HG02571 (cell line): ENCODE measurements around the gene STK31.
"Not testable (repeated sequence)": the region's sequence is repeated elsewhere in the genome, so short reads cannot be mapped to it uniquely, and the experiment has no call there.

Experiments
- ATAC-seq: cut with Tn5 transposase; IDR thresholded peaks from one replicate; pipeline ENCODE4 v1.9.1; 2021; ENCODE audit warnings: mild to moderate bottlenecking, moderate library complexity; ENCODE audit not compliant: unreplicated experiment

STK31 gene, protein sequence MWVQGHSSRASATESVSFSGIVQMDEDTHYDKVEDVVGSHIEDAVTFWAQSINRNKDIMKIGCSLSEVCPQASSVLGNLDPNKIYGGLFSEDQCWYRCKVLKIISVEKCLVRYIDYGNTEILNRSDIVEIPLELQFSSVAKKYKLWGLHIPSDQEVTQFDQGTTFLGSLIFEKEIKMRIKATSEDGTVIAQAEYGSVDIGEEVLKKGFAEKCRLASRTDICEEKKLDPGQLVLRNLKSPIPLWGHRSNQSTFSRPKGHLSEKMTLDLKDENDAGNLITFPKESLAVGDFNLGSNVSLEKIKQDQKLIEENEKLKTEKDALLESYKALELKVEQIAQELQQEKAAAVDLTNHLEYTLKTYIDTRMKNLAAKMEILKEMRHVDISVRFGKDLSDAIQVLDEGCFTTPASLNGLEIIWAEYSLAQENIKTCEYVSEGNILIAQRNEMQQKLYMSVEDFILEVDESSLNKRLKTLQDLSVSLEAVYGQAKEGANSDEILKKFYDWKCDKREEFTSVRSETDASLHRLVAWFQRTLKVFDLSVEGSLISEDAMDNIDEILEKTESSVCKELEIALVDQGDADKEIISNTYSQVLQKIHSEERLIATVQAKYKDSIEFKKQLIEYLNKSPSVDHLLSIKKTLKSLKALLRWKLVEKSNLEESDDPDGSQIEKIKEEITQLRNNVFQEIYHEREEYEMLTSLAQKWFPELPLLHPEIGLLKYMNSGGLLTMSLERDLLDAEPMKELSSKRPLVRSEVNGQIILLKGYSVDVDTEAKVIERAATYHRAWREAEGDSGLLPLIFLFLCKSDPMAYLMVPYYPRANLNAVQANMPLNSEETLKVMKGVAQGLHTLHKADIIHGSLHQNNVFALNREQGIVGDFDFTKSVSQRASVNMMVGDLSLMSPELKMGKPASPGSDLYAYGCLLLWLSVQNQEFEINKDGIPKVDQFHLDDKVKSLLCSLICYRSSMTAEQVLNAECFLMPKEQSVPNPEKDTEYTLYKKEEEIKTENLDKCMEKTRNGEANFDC

GRCh38 chr7:23710000-23710399, at the start of gene STK31:
TSS of gene STK31 (plus strand) at chr7:23710219. CDS start at chr7:23710286, 67 bp downstream.
- ATAC-seq, result no peak

DNA sequence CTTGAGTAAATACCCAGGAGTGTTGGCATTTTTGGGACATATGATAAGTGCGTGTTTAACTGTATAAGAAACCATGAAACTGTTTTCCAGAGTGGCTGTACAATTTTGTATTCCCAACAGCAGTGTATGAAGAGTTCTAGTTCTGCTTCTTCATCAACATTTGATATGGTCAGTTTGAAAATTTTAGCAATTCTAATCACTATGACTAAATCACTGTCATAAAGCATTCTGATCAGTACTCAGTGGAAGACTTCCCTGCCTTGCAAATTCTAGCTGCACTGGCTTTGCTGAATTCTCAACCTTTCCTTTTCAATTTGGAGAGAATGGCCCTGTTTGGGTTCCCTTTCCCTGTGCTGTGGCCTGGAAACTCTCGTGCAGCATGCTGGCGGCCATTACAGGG, 48.6 kb upstream of the STK31 start:
- no peak for ATAC-seq

GRCh38 chr7:23662124-23662983, 47.7 kb upstream of the STK31 start:
- no peak for ATAC-seq

DNA sequence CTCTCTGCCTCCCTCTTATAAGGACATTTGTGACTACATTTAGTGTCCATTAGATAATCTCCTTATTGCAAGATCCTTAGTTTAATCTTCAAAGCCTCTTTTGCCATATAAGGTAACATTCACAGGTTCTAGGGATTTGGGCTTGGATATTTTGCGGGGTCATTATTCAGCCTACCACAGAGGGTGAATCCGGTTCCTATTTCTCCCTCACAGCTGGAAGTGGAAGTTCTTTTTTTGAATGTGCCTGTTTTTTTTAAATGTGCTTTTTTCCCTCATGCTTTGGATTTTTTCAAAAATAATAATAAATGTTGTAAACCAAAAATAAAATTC, 47.1 kb upstream of the STK31 start:
- no peak for ATAC-seq

GRCh38 chr7:23664122-23664521, 45.9 kb upstream of the STK31 start:
- no peak for ATAC-seq

DNA sequence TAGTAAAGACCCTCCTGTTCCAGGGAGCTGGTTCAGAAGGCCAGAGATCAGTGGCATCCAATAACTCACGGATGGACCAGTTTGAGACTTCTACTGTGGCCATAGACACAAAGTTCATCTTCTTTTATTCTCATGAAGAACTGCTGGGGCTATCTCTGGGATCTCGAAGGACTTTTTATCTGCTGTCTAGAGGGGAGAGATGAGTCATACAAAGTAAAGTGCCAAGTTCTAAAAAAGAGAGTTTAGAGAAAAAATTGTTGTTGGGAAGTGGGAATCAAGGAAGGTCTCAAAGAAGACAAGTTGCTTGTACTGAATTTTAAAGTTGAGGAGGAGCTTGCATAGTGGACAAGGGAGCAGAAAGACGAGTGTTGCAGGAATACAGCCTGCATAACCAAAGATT, 38.0 kb upstream of the STK31 start:
- ATAC-seq, result no peak

- peak; percentile 96 for ATAC-seq
Measured at GRCh38 chr7:23679898-23680413, 30.1 kb upstream of the STK31 start, which contains the start of gene FAM221A. TSS of gene FAM221A (plus strand) at chr7:23680199. CDS start at chr7:23680219, 20 bp downstream.

DNA sequence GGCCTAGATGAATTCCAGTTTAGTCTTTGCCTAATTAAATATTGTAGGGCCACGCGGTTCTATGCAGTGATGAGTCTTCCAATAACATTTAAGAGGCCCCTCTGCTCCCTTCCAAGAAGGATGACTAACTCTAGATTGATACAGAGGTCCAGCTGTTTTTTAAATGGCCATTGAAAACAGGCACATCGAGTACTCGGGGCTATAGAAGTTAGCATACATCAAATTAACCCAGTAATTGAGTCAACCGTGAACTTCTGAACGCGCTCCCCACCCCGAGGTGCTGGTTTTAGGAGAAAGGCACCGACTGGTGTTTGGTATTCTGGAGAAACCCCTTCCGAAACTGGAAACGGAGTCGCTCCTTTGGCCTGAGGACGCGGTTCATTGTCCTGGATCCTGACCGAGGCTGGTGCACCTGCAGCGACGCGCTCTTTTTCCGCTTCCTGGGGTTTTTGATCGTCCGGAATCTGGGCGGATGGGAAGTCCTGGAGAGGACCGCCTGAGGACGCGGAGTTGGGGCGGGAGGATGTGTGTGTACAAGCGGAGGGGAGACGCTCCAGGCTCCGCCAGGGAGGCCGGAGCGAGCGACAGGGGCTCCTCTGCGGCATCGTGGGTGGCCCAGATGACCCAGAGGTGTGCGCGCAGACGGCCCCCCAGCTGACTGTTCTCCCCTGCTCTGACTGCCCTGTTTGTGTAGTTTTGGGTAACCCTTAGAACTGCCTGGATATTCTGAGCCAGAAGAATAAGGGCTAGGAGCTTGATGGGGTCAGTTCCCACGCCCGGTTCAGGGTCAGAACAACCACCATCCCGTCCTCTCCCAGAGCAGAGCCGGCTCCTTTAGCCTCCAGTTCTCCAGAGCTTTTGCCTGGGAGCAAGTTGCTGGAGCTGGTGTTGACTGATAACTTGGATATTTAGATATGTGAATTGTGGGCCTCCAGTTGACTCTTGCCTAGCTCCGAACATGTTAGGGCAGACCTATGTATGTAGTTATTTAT, 29.3 kb upstream of the STK31 start:
- ATAC-seq, result peak; percentile 36

DNA sequence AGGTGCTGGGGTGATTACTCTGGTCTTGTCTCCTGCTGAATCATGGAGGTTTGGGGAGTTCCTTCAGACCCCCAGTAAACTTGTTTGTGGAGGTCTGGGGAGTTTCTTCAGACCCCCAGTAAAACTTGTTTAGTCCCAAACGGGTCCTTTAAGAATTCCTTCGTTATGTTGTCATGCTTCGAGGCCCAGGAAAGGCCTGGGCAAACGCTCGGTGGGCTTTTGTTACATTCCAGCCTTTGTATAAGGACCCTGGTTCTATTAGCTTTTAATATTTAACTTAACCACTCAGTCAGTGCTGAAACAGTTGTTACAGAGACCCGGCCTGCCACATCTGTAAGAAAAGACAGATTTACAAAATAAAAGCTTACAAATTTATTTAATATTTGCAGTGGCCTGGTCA, 26.0 kb upstream of the STK31 start:
- ATAC-seq, result not testable (repeated sequence)

GRCh38 chr7:23685731-23686130, 24.3 kb upstream of the STK31 start:
- ATAC-seq, result no peak

- no peak for ATAC-seq
Measured at GRCh38 chr7:23687011-23687410, 23.0 kb upstream of the STK31 start.

GRCh38 chr7:23689165-23689564, 20.9 kb upstream of the STK31 start:
- no peak for ATAC-seq

- no peak for ATAC-seq
Measured at GRCh38 chr7:23691320-23691719, 18.7 kb upstream of the STK31 start.

DNA sequence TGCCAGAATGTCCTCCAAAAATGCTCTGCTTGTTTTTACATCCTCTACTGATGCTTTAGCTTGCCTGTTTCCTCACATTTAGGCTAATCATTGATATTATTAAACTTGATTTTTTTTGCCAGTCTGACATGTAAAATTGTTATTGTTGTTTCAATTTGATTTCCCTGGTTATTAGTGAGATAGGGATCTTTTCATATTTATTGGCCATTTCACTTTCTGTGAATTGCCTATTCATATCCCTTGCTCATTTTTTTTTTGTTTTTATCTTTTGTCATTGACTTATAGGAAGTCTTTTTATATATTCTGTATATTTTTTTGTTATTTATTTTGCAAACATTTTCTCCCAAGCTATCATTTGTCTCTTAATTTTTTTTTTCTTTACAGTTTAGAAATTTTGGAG, 16.8 kb upstream of the STK31 start:
- ATAC-seq, result no peak

DNA sequence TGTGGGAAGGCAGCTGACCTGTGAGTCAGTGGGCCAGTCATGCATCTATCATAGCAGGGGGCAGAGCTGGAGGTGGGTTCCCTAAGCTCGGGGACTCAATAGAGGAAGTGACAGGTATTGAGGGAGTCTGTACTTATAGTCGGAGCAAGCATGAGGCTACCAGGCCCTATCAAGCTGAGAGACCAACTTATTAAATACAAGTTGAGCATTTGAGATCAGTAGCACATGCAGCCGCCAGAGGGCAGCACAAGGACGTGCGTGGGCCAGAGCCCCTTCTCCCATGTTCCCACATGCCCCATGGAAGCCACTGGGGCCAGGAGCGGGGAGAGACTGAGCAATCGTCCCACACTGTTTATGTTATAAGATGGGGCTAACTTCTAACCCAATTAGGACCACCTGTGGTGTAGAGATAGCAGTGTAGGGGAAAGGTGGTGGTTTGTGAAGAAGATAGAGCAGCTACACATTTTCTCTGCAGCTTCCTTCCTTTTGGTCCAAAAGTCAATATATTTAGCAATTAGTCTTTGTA, 13.0 kb upstream of the STK31 start:
- ATAC-seq, result peak; percentile 66

DNA sequence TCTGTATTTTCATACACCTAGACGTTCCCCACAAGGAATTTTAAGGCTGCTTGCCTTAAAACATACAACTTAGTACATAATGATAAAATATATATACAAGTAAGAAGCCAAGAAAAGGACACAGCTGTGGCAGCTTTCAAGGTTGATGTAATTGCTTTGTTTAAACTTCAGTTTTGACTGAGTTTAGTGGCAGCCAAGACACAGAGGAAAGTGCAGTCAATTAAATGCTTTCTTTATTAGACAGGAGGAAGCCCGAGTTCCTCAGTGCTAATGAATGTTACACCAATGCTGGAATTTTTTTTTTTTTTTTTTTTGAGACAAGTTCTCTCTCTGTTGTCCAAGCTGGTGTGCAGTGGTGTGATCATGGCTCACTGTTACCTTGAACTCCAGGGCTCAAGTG, 11.2 kb upstream of the STK31 start:
- ATAC-seq, result no peak

- no peak for ATAC-seq
Measured at GRCh38 chr7:23700046-23700445, 10.0 kb upstream of the STK31 start.

GRCh38 chr7:23709081-23709750, 803 bp upstream of the STK31 start:
- no peak for ATAC-seq
